Stimulated activated CD4-positive, alpha-beta T cell treated with anti-CD3 and anti-CD28 coated beads, Interleukin-12 subunit alpha, Interleukin-12 subunit beta, amount 100 ng/mL, for 4 hours (primary cell): ENCODE measurements around the gene CDK5R2.

Source experiments
- DNase-seq: peaks from one replicate; pipeline ENCODE4 v3.0.0-alpha.2; 2020

The CDK5R2 gene

DNA sequence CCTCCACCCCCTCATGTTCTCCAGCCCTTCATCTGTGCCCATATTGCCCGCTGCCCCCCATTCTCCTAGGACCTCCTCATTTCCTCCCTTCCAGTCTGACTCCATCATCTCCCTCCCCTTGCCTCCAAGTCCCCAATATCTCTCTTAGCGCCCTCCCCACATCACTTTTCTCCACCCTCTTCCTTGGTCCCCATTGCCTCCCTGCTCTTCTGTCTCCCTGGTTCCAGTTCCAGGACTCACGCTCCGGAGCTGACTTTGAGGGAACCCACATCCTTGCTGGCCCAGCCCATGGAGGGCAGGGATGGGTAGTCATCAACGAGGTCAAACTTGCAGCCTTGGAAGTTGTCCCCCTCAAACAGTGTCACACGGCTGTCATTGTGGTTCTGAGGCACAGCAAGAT lies 31.1 kb downstream of the CDK5R2 start:
- DNase-seq: no peak

DNA sequence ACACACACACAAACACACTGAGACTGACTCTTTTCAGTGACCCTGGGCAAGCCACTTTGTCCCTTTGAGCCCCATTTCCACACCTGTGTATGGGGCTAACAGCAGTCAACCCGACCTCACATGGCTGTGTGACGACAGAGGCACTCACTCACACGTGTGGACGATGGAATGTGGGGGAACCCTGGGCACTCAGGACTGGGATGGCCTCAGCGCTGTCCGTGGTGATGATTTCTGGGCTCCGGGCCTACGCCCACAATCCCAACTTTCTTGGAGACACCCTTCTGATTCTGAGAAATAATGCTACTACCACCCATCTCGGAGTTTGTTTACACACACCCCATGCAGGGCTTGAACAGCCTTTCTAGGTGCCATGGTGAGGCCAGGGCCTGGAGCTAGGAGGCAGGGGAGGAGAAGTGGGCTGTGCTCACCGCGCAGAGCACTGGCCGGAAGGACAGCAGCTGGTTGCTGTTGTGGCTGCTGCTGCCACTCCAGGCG lies 32.3 kb downstream of the CDK5R2 start:
- DNase-seq: no peak

DNA sequence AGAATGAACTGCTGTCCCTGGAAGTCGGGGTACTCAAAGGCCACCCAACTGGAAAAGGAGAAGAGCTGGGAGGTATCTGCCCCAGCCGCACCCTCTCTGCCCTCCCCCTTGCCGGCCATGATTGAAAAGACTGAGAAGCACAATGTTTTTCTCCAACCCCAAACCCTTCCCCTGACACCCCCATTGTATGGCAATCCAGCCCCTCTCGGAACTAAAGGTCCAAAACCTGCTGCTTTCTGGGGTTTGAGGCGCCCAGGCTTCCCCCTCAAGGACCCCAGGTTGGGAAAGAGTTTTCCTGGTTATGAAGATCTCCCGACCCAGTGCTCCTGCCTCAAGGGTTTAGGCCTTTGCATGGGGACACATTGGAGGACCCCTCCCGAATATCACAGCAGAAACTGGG lies 32.7 kb downstream of the CDK5R2 start:
- DNase-seq: no peak

DNA sequence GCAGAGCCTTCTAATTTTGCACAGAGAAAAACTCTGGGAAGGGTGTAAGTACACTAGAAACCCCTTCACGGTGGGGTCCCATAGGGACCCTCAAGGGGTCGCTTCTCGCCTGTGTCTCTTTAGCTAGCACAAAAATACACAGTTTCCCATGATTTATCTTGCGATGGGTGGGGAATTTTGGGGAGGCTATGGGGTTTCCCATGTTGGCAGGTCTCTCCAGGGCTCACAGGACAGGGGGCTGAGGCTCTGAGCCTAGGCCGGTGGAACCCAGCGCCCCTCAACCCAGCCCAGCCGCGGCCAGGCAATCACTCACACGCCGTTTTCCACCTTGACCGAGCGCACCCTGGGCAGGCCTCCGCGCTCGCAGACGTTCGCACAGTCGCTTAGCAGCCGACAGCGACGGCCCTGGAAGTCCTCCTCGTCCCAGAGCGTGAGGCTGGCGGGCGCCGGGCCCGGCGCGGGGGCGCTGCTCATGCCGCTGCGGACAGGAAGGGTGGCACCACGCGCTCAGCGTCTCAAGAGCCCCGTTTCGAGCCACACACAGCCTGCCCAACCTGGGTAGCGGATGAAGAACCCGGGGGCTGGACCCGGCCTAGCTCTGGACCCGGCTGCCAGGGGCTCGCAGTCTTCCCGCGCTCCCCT lies 33.4 kb downstream of the CDK5R2 start:
- DNase-seq: no peak

DNA sequence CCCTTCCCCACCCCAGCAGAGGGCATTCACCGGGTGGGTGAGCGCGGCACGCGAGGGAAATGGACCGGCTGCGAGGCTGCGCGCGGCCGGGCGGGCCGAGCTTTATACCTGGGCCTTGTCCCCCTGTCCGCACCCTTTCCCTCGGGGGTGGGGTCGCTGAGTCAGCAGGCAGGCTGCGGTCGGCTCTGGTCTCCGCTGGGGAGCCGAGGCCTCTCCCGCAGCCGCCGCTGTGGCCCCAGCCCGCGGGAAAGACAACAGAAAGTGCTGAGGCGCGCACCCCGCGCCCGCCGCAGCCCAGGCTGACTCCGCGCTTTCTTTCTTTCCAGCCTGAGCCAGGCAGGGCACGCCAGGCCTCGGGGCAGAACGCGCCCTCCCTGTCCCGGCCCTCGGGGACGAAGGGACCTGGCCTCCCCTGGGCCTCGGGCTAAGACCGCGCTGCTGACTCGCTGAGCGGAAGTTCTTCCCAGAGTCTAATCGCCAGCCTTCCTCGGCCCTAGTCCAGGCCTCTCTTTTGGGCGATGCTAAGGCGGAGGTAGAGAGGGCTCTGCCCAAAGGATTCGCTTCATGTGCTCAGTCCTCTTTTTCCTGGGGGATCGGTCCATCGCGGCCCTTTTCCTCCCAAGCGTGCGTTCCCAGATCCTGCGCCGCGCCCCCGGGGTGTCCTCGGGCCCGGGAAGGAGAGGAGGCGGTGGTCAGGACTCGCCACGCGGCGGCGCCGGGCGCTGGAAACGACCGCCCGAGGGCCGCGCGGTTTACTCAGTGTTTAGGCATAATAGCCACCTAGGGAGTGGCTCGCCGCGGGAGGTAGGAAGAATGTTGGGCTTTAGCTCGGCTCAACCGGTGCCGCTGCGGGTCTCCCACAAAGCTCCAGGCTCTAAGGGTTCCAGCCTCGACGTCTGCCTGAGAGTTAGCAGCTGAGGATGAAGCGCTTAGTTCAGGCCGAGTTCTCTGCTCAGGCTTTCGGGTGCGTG lies 34.2 kb downstream of the CDK5R2 start, which contains the start of gene CRYBA2:
Gene CRYBA2 (minus strand): TSS at position 78 of the 971 bp plus-strand sequence. CDS start 246 bp downstream, outside the sequence.
- DNase-seq: no peak

DNA sequence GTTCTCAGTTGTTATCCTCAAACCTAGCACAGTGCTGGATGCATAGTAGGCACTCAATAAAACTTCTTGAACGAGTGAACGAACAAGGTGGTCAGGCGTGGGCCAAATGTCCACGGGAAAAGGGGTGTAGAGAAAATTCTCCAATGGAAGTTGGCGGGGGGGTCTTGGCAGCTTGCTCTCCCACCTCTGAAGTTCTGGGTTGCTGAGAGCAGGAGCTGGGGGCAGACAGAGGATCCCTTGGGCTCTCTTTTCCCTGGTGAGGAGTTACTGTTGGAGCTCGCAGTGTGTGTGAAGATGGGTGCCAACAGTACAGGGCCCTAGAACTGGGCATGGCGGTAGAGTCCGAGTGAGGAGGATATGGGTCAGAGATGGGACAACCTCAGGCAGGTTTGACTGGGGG lies 36.1 kb downstream of the CDK5R2 start:
- DNase-seq: no peak

DNA sequence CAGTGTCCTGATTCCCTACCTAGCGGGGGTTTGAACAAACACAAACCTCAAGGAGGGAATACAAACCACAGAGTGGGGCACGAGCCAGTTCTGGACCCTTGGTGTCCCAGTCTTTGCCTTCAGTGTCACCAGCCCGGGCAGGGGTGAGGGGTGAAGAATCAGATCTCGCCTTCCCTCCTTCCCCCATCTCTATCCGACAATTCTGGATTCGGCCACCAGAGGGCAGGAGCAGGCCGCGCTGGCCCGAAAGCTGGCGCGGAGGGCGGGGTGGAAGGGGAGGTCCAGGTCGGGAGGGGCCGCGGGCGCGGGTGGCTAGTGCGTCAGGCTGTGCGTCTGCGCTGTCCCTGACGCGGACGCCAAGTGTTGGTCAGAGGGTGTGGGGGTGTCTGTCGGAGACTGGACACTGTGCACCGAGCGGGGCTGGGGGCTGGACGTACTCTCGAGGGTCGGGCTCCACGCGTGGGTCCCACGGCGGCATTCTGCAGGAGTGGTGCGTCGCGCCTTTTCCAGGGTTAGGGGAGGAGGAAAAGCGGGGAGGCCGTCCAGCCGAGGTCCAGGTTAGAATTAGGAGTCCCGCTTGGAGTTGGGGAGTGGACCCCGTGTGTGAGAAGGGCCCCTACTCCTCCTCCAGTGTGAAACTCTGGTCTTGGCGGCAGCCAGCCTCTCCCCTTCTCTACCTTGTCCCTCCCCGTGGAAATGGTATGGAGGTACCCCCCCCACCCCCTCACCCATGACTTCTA lies 36.7 kb downstream of the CDK5R2 start:
- DNase-seq: peak; percentile 79

DNA sequence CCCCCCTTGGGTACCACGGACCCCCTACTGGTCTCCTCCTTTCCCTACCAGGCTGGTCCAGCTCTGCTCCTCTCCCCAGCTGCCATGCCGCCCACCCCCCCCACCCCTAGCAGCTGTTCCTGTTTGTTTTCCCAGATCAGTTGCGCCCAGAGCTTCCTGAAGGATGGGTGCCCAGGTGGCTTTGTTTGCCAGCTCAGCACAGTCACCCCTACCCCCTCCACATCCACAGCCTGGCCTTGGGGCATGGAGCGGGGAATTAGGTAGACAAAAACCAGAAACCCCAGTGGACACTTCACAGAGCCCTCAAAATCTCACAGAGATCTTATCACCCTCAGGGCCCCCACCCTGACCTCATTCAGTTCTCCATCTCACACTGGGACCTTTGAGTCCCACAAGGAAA lies 37.5 kb downstream of the CDK5R2 start:
- no peak for DNase-seq

DNA sequence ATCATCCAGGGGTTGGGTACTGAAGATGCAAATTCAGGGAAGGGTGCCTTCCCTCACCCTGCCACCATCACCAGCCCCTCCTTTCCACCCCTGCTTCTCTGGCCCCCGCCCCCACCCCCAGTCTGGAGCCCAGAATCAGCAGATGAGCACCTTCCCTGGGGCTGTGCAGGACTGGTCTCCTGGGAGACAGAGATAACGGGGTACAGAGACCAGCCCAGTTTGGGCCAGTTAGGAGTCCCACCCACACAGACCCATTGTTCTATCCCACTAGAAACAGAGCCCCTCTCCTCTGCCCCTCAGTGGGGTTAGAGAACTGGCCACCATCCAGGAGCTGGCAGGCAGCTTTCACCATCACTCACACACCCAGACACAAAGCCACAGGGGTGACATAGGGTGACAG lies 38.3 kb downstream of the CDK5R2 start:
- DNase-seq: no peak

DNA sequence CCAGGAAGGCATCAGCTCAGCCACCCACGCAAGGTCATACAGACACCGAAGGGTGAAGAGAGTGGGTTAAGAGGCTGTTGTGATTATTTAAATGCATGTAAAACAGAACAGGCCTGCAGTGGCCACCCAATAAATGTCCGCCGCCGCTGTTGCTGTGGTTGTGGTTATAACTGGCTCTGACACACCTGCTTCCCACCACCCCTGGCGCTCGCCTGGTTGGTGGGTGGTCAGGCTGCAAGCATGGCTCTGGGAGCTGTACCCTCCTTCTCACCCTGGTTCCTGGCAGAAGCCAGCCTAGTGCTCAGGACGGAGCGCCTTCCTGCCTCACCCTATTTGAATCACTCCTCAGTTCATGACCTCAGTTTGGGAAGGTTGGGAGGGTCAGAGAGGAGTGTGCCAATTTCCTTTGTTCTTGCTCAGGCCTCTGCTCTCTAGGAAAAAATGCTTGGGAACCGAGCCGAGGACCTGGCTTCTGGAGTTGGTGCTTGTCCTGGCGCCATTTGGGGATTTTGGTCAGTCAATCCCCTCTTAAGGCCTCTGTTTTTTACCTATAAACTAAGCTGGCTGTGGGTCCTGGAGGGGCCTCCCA lies 39.0 kb downstream of the CDK5R2 start:
- no peak for DNase-seq

DNA sequence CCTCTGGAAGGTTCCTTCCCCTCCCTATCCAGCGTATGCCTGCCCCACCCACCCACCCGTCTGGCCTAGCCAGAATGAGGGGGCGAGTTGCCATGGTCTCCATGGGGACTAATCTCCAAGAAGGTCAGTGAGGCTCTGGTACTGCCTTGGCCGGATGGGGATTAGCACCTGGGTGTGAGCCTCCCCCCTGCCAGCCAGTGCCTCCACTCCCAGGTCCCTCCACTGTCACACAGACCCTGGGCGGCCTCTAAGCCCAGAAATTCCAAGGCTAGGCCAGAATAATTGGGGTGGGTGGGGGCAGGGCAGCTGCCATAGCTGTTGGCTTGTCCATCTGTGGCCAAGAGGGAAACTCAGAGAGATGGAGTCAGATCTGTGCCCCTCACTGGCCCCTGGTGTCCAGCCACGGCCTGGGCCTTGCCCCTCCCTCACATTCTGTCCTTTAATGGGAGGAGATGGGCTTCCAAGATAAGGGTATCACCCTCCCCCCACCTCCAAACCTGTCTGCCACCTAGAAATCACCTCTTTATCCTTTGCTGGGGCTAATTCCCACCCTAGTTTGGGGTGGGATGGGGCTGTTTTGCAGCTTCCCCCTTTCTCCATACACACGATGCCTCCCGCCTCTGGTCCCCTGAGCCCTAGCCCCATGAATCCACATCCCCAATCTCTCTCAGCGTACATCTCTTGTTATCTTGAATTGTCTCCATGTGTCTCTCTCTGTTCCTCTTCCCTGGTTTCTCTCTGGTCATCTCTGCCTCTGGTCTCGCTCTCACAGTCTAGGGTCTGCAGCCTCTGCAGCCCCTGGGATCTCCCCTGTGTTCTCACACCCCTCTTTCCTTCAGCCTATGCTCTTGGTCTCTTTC lies 39.8 kb downstream of the CDK5R2 start:
- DNase-seq: no peak

DNA sequence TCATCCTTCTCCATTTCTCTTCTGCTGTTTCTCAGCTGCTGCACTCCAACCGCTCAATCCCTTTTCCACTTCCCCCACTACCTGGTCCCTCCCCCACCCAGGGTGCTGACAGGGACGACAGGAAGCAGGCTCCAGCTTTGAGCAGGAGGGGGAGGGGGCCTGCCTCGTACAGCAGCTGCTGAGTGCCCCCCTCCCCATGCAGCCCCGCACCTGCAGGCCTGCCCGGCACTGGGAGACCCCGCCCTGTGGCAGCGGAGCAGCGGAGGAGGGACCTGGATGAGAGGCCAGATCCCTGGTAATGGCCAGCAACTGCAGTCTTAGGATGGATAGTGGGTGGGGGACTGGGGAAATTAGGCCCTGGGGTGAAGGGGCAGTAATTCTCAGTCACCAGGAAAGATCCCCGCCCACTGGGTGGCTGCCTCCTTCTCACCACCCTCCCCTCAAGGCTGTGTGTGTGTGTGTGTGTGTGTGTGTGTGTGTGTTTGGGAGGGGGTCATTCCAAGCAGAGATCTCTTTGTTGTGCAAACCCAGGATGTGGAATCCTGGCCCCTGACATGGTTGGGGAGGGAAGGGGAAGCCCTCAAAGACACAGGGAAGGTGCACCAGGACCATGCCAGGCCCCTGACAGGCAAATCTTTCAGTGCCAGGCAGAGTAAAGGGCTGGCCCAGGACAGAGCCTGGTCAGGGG lies 40.6 kb downstream of the CDK5R2 start:
- no peak for DNase-seq

DNA sequence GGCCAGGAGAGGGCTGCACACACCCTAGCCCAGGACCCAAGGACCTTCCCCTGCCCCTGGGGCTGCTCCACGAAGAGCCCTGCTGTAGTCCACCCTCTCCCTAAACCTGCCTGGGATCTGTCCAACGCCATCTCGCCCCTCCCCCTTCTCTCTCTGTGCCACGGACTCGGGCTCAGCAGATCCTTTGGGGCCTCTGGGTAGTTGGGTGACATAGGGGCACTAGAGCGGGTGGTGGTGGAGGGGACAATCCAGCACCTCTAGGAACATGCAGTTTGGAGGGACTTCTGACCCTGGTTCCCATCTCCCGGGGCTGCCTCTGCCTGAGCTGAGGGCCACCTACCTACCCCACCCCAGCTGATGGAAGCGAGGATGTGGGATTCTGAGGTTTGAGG lies 41.1 kb downstream of the CDK5R2 start:
- no peak for DNase-seq

DNA sequence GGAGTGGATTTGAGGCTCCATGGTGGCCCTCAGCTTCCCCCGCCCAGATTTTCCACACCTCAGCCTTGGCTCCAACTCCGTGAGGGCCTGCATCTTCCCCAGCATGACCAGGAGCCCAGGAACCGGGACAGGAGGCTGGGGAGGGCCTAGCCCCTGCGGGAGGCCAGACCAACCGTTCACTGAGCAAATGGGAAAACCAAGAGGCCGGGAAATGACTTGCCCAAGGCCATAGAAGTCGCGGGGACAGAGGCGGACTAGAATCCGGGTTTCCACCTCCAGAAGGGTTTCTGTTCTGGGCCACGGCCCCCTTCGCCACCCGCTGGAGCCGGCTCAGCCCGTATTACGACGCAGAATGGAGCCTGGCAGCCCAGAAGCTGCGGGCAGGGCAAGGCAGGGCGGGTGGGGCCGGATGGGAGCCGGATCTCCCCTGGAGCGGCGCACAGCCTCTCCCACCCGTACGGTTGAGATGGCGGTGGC lies 41.7 kb downstream of the CDK5R2 start:
- no peak for DNase-seq

DNA sequence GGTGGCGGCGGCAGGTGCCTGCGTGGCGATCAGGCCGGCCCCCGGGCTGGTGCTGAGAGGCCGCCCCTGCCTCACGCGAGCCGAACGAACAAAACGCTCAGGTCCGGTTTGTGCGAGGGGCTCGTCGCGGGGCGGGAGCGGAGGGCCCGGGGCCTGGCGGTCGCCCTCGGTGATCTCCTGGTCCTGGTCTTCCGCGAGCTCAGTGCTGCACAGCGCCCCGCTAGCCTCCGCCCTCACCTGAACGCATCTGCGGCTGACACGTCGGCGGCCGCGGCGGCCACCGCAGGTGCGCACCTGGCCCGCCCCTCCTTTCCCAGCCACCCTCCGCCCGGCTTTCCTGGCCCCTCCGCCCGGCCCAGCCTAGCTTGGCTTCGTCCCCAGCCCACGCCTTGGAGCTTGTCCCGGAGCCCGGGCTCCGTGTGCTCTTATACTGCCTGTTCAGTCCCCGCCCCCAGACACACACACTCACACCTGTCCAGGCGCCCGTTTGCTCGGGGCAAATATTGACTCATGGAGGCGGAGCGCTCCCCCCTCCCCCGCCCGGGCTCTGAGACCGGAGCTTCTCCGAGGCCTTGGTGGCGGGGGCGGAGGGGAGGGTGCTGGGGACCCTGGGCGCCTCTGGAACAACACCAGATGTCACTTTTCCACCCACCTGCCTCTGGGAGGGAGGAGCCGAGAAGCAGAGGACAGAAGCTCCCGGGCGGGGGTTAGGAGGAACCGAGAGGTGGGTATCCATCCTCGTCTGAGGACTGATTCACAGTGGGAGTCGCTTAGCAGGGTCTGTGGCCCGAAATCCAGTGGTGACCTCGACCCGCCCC lies 42.3 kb downstream of the CDK5R2 start:
- peak; percentile 42 for DNase-seq

DNA sequence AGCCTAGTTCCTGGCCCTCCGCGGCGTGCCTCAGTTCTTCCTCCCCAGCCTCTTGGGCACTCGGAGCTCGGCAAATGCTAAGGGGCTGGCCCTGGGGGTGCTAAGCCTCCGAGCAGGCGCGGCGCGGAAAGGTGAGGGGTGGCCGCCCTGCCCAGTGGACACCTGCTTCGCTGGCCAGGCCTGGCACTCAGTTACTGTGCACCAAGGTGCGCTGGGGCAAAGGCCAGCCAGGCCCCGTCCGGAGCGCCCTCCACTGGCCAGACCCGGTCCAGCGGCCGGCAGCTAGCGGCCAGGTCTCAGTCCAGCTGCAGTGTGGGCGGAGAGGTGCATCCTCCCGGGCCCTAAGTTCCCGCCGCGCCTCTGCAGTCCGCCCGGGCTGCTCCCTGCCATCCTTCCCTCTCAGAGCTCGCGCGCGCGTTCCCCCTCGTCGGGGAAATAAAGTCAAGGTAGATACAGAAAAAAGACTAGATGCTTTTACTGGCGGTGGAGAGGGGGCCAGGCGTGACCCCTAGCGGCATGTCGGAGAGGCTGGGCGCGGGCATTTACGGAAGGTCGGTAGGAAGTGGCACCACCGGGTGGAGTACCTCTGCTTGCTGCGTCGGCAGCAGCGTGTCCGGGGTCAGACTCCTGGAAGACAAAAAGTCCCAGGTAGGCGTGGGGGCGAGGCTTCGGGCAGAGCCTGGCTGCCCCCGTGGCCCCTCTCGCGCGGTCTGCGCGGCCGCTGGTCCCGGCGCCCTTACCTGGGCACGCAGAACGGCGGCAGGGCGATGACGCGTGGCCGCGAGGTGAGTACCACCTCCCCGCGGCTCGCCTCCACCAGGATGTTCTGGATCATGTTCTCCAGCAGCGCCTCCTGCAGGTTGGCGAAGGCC lies 43.2 kb downstream of the CDK5R2 start:
- DNase-seq: no peak

DNA sequence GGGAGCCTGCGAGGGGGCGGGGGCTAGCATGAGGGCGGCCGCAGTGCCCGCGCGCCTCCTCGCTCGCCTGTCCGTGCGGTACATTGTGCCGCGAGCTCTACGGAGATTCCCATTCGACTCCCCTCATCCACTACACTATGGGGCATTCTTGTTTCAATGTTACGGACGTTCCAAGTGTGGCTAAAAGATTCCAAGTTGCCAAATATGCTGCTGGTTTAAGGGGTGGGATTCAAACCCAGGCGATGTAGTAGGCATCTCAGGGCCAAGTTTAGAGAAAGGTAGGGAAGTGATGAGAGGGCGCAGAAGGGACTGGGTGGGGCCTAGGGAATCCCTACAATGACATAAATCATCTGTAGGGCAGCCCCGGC lies 43.8 kb downstream of the CDK5R2 start:
- no peak for DNase-seq

DNA sequence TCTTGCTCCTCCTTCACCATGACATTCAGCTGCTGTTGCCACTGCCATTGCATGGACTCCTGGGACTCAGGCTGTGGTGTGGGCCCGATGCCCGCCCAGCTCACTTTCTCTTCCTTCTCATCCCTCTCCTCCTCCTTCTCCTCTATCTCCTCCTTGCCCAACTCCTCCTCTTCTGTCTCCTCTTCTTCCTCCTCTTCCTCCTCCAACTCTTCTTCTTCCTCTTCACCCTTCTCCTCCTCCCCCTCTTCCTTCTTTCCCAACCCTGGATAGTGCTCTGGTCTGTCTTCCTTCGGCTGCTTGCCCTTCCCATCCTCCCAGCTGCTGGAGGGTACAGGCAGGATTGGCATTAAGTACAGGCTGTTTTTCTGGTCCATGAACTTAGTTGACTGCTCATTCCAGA lies 44.5 kb downstream of the CDK5R2 start:
- no peak for DNase-seq

DNA sequence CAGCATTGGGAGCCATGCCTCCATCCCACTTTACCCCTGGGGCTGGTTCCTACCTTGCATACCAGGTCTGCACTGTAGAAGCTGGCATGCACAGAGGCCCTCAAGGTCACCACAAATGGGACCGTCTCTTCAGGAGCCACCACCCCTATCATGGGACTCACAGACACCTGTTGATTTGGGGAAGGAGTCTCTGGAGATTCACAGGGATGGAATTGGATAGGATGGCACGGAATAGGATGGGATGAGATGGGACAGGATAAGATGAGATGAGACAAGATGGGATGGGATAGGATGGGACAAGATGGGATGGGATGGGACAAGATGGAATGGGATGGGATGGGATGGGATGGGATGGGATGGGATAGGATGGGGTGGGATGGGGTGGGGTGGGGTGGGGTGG lies 49.8 kb downstream of the CDK5R2 start:
- no peak for DNase-seq
